HUES64 (cell line): Measurements from ENCODE around the gene CLASP1.
"Not testable (repeated sequence)": the region's sequence is repeated elsewhere in the genome, so short reads cannot be mapped to it uniquely, and the experiment has no call there.

Experiments used
- H3K27ac ChIP-seq: 2 replicates; pipeline ENCODE4 v1.7.0; 2013; ENCODE audit warnings: low read depth, low read length, inconsistent platforms
- H3K27me3 ChIP-seq: 2 replicates; pipeline ENCODE4 v1.6.1; 2013; ENCODE audit warnings: mild to moderate bottlenecking, low read length; ENCODE audit not compliant: insufficient read depth
- H3K36me3 ChIP-seq: 2 replicates; pipeline ENCODE4 v1.6.1; 2013; ENCODE audit warnings: mild to moderate bottlenecking, low read length; ENCODE audit not compliant: insufficient read depth
- H3K4me1 ChIP-seq: 2 replicates; pipeline ENCODE4 v1.6.1; 2013; ENCODE audit warnings: mild to moderate bottlenecking, low read length, moderate library complexity; ENCODE audit not compliant: insufficient read depth
- H3K4me3 ChIP-seq: 2 replicates; pipeline ENCODE4 v1.5.1; 2013; ENCODE audit warnings: mild to moderate bottlenecking, low read length, moderate library complexity
- H3K9ac ChIP-seq: 2 replicates; pipeline ENCODE4 v1.6.1; 2013; ENCODE audit warnings: mild to moderate bottlenecking, low read depth, low read length
- H3K9me3 ChIP-seq: 2 replicates; pipeline ENCODE4 v1.6.1; 2013; ENCODE audit warnings: low read depth, low read length; ENCODE audit not compliant: insufficient read depth
- WGBS: fragments of 150-250, 120-280 bp; methylation state at CpG from one replicate; pipeline ENCODE4 v1.1.7; 2013; ENCODE audit warnings: missing lambda C conversion rate; 5-methylcytosine and 5-hydroxymethylcytosine counted together

Gene CLASP1

GRCh38 chr2:121640380-121641316, 8.6 kb downstream of the CLASP1 start:
- WGBS = 93% methylated on average over 5 of the region's 5 CpGs
- Histone ChIP-seq H3K9ac (no peak overlapping the region), H3K36me3 (peaks cover 18% of the 10 kb centered on the region; the same call in 1 of the 2 replicates), H3K27ac (no peak overlapping the region), H3K4me3 (no peak overlapping the region), H3K27me3 (no peaks in the 10 kb centered on the region), H3K4me1 (no peaks in the 10 kb centered on the region), H3K9me3 (peaks cover 17% of the 10 kb centered on the region)

GRCh38 chr2:121639846-121640245, 9.4 kb downstream of the CLASP1 start:
- not testable (repeated sequence) for H3K4me1 ChIP-seq, H3K9ac ChIP-seq, H3K27me3 ChIP-seq, H3K27ac ChIP-seq, H3K4me3 ChIP-seq
- peaks cover 18% of the 10 kb centered on the region; the same call in 1 of the 2 replicates for H3K36me3 ChIP-seq
- WGBS = 96% methylated on average over 2 of the region's 6 CpGs
- H3K9me3 ChIP-seq = peaks cover 17% of the 10 kb centered on the region

GRCh38 chr2:121638333-121638732, 10.9 kb downstream of the CLASP1 start:
- Histone ChIP-seq H3K4me3 (no peak overlapping the region), H3K36me3 (peaks cover 18% of the 10 kb centered on the region; the same call in 1 of the 2 replicates), H3K4me1 (peaks cover 8% of the 10 kb centered on the region; the same call in 1 of the 2 replicates), H3K9ac (no peak overlapping the region), H3K9me3 (peaks cover 17% of the 10 kb centered on the region), H3K27me3 (no peaks in the 10 kb centered on the region), H3K27ac (no peak overlapping the region)
- 87% methylated on average over 2 of the region's 3 CpGs for WGBS

- peaks cover 17% of the 10 kb centered on the region for H3K9me3 ChIP-seq
- peaks cover 11% of the 10 kb centered on the region; the same call in 1 of the 2 replicates for H3K36me3 ChIP-seq
- no peak overlapping the region for H3K9ac ChIP-seq
- H3K4me3 ChIP-seq = no peak overlapping the region
- peaks cover 8% of the 10 kb centered on the region; the same call in 1 of the 2 replicates for H3K4me1 ChIP-seq
- H3K27ac ChIP-seq = no peak overlapping the region
- WGBS = 100% methylated on average over 1 of the region's 1 CpG
- no peaks in the 10 kb centered on the region for H3K27me3 ChIP-seq
Observed at GRCh38 chr2:121635371-121635770, 13.9 kb downstream of the CLASP1 start.

GRCh38 chr2:121634354-121635307, 14.6 kb downstream of the CLASP1 start:
- no peak overlapping the region for H3K4me3 ChIP-seq
- H3K9ac ChIP-seq = no peak overlapping the region
- H3K4me1 ChIP-seq = peaks cover 8% of the 10 kb centered on the region; the same call in 1 of the 2 replicates
- H3K27ac ChIP-seq = no peak overlapping the region
- no peaks in the 10 kb centered on the region for H3K27me3 ChIP-seq
- H3K9me3 ChIP-seq = peaks cover 16% of the 10 kb centered on the region
- H3K36me3 ChIP-seq = peaks cover 11% of the 10 kb centered on the region; the same call in 1 of the 2 replicates
- 93% methylated on average over 6 of the region's 6 CpGs for WGBS

- no peak overlapping the region for H3K27ac ChIP-seq
- H3K9me3 ChIP-seq = peaks cover 13% of the 10 kb centered on the region
- H3K36me3 ChIP-seq = peaks cover 6% of the 10 kb centered on the region; the same call in 1 of the 2 replicates
- peaks cover 8% of the 10 kb centered on the region; the same call in 1 of the 2 replicates for H3K4me1 ChIP-seq
- H3K9ac ChIP-seq = no peak overlapping the region
- no peaks in the 10 kb centered on the region for H3K27me3 ChIP-seq
- no peak overlapping the region for H3K4me3 ChIP-seq
- WGBS = 95% methylated on average over 4 of the region's 4 CpGs
Observed at GRCh38 chr2:121633463-121633862, 15.8 kb downstream of the CLASP1 start.

- H3K36me3 ChIP-seq = no peaks in the 10 kb centered on the region
- H3K9me3 ChIP-seq = 0 out of 2 replicates have a peak, but pooled peaks cover 3% of the 10 kb centered on the region
- H3K4me1 ChIP-seq = no peaks in the 10 kb centered on the region
- WGBS = 96% methylated on average over 4 of the region's 4 CpGs
- no peak overlapping the region for H3K4me3 ChIP-seq
- no peak overlapping the region for H3K9ac ChIP-seq
- no peak overlapping the region for H3K27ac ChIP-seq
- H3K27me3 ChIP-seq = no peaks in the 10 kb centered on the region
Observed at GRCh38 chr2:121627525-121628050, 21.7 kb downstream of the CLASP1 start.

GRCh38 chr2:121626777-121627524, 22.3 kb downstream of the CLASP1 start:
- no peaks in the 10 kb centered on the region for H3K4me1 ChIP-seq
- no peaks in the 10 kb centered on the region for H3K27me3 ChIP-seq
- no peak overlapping the region for H3K9ac ChIP-seq
- no peaks in the 10 kb centered on the region for H3K36me3 ChIP-seq
- 0 out of 2 replicates have a peak, but pooled peaks cover 3% of the 10 kb centered on the region for H3K9me3 ChIP-seq
- 85% methylated on average over 4 of the region's 4 CpGs for WGBS
- H3K4me3 ChIP-seq = no peak overlapping the region
- no peak overlapping the region for H3K27ac ChIP-seq

- WGBS = 88% methylated on average over 3 of the region's 3 CpGs
- no peak overlapping the region for H3K27ac ChIP-seq
Observed at GRCh38 chr2:121625953-121626352, 23.3 kb downstream of the CLASP1 start.

GRCh38 chr2:121617042-121617599, 32.1 kb downstream of the CLASP1 start:
- H3K4me1 ChIP-seq = 0 out of 2 replicates have a peak, but pooled peaks cover 5% of the 10 kb centered on the region
- no peak overlapping the region for H3K9ac ChIP-seq
- H3K4me3 ChIP-seq = no peak overlapping the region
- no peak overlapping the region for H3K27ac ChIP-seq
- 84% methylated on average over 4 of the region's 4 CpGs for WGBS
- no peaks in the 10 kb centered on the region; the same call in 1 of the 2 replicates for H3K36me3 ChIP-seq
- H3K9me3 ChIP-seq = no peaks in the 10 kb centered on the region
- H3K27me3 ChIP-seq = no peaks in the 10 kb centered on the region

More at GRCh38 chr2:121625953-121626352, 23.3 kb downstream of the CLASP1 start:
- no peak overlapping the region for H3K9ac ChIP-seq
- no peak overlapping the region for H3K4me3 ChIP-seq
- no peaks in the 10 kb centered on the region for H3K27me3 ChIP-seq
- no peaks in the 10 kb centered on the region for H3K4me1 ChIP-seq
- no peaks in the 10 kb centered on the region for H3K36me3 ChIP-seq
- H3K9me3 ChIP-seq = 0 out of 2 replicates have a peak, but pooled peaks cover 3% of the 10 kb centered on the region
